GM12878 (cell line): Measurements from ENCODE around the gene IFNLR1. TPM values are rescaled to one million over a fixed set of nuclear protein-coding genes. Genes with fewer than 3 reads are reported as not detected.

ENCODE experiments used
- BCL11A ChIP-seq: IDR thresholded peaks from 2 replicates; pipeline ENCODE4 v1.6.1; 2011; ENCODE audit warnings: low read depth, low read length
- E2F8 ChIP-seq: fragments of 450-650 bp; IDR thresholded peaks from 2 replicates; pipeline ENCODE4 v1.6.1; 2018; ENCODE audit warnings: mild to moderate bottlenecking, low read depth, moderate library complexity; ENCODE audit not compliant: partially characterized antibody
- ETV6 ChIP-seq, 2 experiments: fragments of 450-650 bp in 1 of 2; IDR thresholded peaks in 1 of 2; conservative IDR thresholded peaks in 1 of 2; 2 replicates each; pipeline ENCODE4 v1.6.1; 2014; ENCODE audit warnings: antibody characterized with exemption in 1 of 2, borderline replicate concordance in 1 of 2, low read depth in 1 of 2, mild to moderate bottlenecking in 1 of 2, moderate library complexity in 1 of 2
- EZH2 ChIP-seq: IDR thresholded peaks from 2 replicates; pipeline ENCODE4 v1.6.1; 2012; ENCODE audit warnings: low read depth, mild to moderate bottlenecking, control low read depth, inconsistent platforms, low read length, borderline replicate concordance; ENCODE audit not compliant: control insufficient read depth
- FOXM1 ChIP-seq: IDR thresholded peaks from 2 replicates; pipeline ENCODE4 v1.6.1; 2012; ENCODE audit warnings: low read depth, mild to moderate bottlenecking, inconsistent platforms, low read length, moderate library complexity
- GABPA ChIP-seq: IDR thresholded peaks from 2 replicates; pipeline ENCODE4 v1.6.1; 2014; ENCODE audit warnings: antibody characterized with exemption, low read depth, mild to moderate bottlenecking, inconsistent platforms
- HDAC2 ChIP-seq: fragments of 200-600 bp; sonication (generic); IDR thresholded peaks from 2 replicates; pipeline ENCODE4 v1.6.1; 2017
- PAX8 ChIP-seq: fragments of 450-650 bp; IDR thresholded peaks from 2 replicates; pipeline ENCODE4 v1.6.1; 2017; ENCODE audit warnings: mild to moderate bottlenecking, moderate library complexity
- PML ChIP-seq: IDR thresholded peaks from 2 replicates; pipeline ENCODE4 v1.6.1; 2012; ENCODE audit warnings: low read length, inconsistent platforms
- POLR2A ChIP-seq: IDR thresholded peaks from 2 replicates; pipeline ENCODE4 v1.6.1; 2011; ENCODE audit warnings: low read depth, mild to moderate bottlenecking, low read length
- SRF ChIP-seq, 2 experiments: IDR thresholded peaks; 2 replicates each; pipeline ENCODE4 v1.6.1; 2011; ENCODE audit warnings: low read depth in 2 of 2, low read length in 2 of 2, mild to moderate bottlenecking in 1 of 2, moderate library complexity in 1 of 2
- YY1 ChIP-seq: IDR thresholded peaks from 2 replicates; pipeline ENCODE4 v1.6.1; 2011; ENCODE audit warnings: low read depth, mild to moderate bottlenecking, low read length
- ZNF217 ChIP-seq: fragments of 450-650 bp; IDR thresholded peaks from 2 replicates; pipeline ENCODE4 v1.6.1; 2017; ENCODE audit warnings: antibody characterized with exemption, mild to moderate bottlenecking
- ZNF384 ChIP-seq: IDR thresholded peaks from 2 replicates; pipeline ENCODE4 v1.6.1; 2012; ENCODE audit warnings: low read depth, mild to moderate bottlenecking, low read length, improper control_type of control experiment, borderline replicate concordance
- polyA plus RNA-seq, 11 experiments: library from polyadenylated mRNA; depleted of rRNA in 4 of 11; unstranded in 6 of 11; stranded (reverse) in 5 of 11; fragments of >200 nt; fragmentation: Nextera tagmentation in 4 of 11; fragmentation: Illumina TruSeq in 1 of 11; extraction: Ambion mirVana in 4 of 11; extraction: Trizol in 1 of 11; gene quantifications; 1 replicate in 1 of 11; 2 replicates in 10 of 11; pipeline versions ENCODE4 v1.2.1 to v1.2.3, GENCODE V29; 2011 to 2016; ENCODE audit warnings: inconsistent platforms in 2 of 11, missing spikeins in 2 of 11, low read depth in 1 of 11
- total RNA-seq, 4 experiments: library from RNA; depleted of rRNA in 3 of 4; stranded (reverse); fragments of >200 nt in 3 of 4; fragmentation: Illumina TruSeq in 1 of 4; extraction: Trizol in 1 of 4; gene quantifications; 2 replicates each; pipeline versions ENCODE4 v1.2.1 to v1.2.3, GENCODE V29; 2013 to 2021
- TF ChIP-seq, protein P1 (sequence below): fragments of 450-650 bp; IDR thresholded peaks from 2 replicates; pipeline ENCODE4 v1.6.1; 2016; ENCODE audit warnings: mild to moderate bottlenecking, moderate library complexity, borderline replicate concordance
- TF ChIP-seq, protein P2 (sequence below): IDR thresholded peaks from 2 replicates; pipeline ENCODE4 v1.6.1; 2012; ENCODE audit warnings: mild to moderate bottlenecking, low read depth, low read length
- TF ChIP-seq, protein P3 (sequence below): IDR thresholded peaks from 2 replicates; pipeline ENCODE4 v1.6.1; 2011; ENCODE audit warnings: mild to moderate bottlenecking, low read depth, low read length, moderate library complexity; ENCODE audit not compliant: insufficient replicate concordance

The IFNLR1 gene
- total and polyA plus RNA-seq, 10 of the 15 experiments (the other 5 are each of a cell fraction or from before 2014, with no cell fraction given) = 0.31 to 5.6 (median 3.9) TPM

GRCh38 chr1:24191860-24192259, 4.8 kb upstream of the IFNLR1 start (continued):
- TF ChIP-seq E2F8 = no peak
- TF ChIP-seq, protein P1, sequence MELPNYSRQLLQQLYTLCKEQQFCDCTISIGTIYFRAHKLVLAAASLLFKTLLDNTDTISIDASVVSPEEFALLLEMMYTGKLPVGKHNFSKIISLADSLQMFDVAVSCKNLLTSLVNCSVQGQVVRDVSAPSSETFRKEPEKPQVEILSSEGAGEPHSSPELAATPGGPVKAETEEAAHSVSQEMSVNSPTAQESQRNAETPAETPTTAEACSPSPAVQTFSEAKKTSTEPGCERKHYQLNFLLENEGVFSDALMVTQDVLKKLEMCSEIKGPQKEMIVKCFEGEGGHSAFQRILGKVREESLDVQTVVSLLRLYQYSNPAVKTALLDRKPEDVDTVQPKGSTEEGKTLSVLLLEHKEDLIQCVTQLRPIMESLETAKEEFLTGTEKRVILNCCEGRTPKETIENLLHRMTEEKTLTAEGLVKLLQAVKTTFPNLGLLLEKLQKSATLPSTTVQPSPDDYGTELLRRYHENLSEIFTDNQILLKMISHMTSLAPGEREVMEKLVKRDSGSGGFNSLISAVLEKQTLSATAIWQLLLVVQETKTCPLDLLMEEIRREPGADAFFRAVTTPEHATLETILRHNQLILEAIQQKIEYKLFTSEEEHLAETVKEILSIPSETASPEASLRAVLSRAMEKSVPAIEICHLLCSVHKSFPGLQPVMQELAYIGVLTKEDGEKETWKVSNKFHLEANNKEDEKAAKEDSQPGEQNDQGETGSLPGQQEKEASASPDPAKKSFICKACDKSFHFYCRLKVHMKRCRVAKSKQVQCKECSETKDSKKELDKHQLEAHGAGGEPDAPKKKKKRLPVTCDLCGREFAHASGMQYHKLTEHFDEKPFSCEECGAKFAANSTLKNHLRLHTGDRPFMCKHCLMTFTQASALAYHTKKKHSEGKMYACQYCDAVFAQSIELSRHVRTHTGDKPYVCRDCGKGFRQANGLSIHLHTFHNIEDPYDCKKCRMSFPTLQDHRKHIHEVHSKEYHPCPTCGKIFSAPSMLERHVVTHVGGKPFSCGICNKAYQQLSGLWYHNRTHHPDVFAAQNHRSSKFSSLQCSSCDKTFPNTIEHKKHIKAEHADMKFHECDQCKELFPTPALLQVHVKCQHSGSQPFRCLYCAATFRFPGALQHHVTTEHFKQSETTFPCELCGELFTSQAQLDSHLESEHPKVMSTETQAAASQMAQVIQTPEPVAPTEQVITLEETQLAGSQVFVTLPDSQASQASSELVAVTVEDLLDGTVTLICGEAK = no peak
- TF ChIP-seq PML = no peak
- TF ChIP-seq ETV6 (conservative IDR thresholded peaks at IDR 0.05 in 1 of 2, IDR thresholded peaks at IDR 0.05 in 1 of 2; ENCODE audit: borderline replicate concordance in 1 of 2, low read depth in 1 of 2) = no peak
- no peak for TF ChIP-seq HDAC2
- TF ChIP-seq, protein P2, sequence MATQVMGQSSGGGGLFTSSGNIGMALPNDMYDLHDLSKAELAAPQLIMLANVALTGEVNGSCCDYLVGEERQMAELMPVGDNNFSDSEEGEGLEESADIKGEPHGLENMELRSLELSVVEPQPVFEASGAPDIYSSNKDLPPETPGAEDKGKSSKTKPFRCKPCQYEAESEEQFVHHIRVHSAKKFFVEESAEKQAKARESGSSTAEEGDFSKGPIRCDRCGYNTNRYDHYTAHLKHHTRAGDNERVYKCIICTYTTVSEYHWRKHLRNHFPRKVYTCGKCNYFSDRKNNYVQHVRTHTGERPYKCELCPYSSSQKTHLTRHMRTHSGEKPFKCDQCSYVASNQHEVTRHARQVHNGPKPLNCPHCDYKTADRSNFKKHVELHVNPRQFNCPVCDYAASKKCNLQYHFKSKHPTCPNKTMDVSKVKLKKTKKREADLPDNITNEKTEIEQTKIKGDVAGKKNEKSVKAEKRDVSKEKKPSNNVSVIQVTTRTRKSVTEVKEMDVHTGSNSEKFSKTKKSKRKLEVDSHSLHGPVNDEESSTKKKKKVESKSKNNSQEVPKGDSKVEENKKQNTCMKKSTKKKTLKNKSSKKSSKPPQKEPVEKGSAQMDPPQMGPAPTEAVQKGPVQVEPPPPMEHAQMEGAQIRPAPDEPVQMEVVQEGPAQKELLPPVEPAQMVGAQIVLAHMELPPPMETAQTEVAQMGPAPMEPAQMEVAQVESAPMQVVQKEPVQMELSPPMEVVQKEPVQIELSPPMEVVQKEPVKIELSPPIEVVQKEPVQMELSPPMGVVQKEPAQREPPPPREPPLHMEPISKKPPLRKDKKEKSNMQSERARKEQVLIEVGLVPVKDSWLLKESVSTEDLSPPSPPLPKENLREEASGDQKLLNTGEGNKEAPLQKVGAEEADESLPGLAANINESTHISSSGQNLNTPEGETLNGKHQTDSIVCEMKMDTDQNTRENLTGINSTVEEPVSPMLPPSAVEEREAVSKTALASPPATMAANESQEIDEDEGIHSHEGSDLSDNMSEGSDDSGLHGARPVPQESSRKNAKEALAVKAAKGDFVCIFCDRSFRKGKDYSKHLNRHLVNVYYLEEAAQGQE = no peak
- no peak for TF ChIP-seq POLR2A
- TF ChIP-seq ZNF384 = no peak
- TF ChIP-seq, protein P3, sequence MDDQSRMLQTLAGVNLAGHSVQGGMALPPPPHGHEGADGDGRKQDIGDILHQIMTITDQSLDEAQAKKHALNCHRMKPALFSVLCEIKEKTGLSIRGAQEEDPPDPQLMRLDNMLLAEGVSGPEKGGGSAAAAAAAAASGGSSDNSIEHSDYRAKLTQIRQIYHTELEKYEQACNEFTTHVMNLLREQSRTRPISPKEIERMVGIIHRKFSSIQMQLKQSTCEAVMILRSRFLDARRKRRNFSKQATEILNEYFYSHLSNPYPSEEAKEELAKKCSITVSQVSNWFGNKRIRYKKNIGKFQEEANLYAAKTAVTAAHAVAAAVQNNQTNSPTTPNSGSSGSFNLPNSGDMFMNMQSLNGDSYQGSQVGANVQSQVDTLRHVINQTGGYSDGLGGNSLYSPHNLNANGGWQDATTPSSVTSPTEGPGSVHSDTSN = no peak
- TF ChIP-seq YY1 = 0 out of 2 replicates have a peak, but pooled peaks have one; percentile 14
- no peak for TF ChIP-seq EZH2
- TF ChIP-seq ZNF217 = no peak
- 0 out of 2 replicates have a peak, but pooled peaks have one; percentile 38 for TF ChIP-seq BCL11A
- TF ChIP-seq FOXM1 = peak; percentile 42; the same call in 1 of the 2 replicates
- no peak for TF ChIP-seq SRF (IDR thresholded peaks at IDR 0.05; ENCODE audit: low read depth in 2 of 2, low read length in 2 of 2)
- TF ChIP-seq GABPA = 0 out of 2 replicates have a peak, but pooled peaks have one; percentile 11
- no peak for TF ChIP-seq PAX8
